ENCODE results near the gene RGSL1. TPM values are rescaled to one million over a fixed set of nuclear protein-coding genes. Genes with fewer than 3 reads are reported as not detected.
"Not testable (repeated sequence)": the region's sequence is repeated elsewhere in the genome, so short reads cannot be mapped to it uniquely, and the experiment has no call there.

Gene RGSL1
- total RNA-seq, 1 experiment from 2014 or later: not detected

- CTCF ChIA-PET: no interaction called here
- intact Hi-C loops (cut with micrococcal nuclease; ENCODE audit: unreplicated experiment): no loop called here
- Histone ChIP-seq H3K27ac (ENCODE audit: low read depth, low read length, poor library complexity, severe bottlenecking) (no peak overlapping the region), H3K4me3 (ENCODE audit: low read depth, low read length, poor library complexity, severe bottlenecking) (no peak overlapping the region), H3K4me1 (ENCODE audit: insufficient read depth, low read length, poor library complexity, severe bottlenecking) (no peaks in the 10 kb centered on the region), H3K36me3 (ENCODE audit: insufficient read depth, low read length, poor library complexity, severe bottlenecking) (no peaks in the 10 kb centered on the region), H3K27me3 (replicated peaks; ENCODE audit: insufficient read depth, low read depth, low read length, poor library complexity) (peaks cover 36% of the 10 kb centered on the region), H3K9me3 (ENCODE audit: low read depth, low read length, poor library complexity, severe bottlenecking) (no peaks in the 10 kb centered on the region)
- DNase-seq (ENCODE audit: low spot score): no peak
- TF ChIP-seq CTCF (conservative IDR thresholded peaks at IDR 0.05; ENCODE audit: low read depth, low read length) (no peak), EZH2 (IDR thresholded peaks at IDR 0.05; ENCODE audit: borderline replicate concordance, low read depth, low read length, poor library complexity, severe bottlenecking) (no peak)
- POLR2A ChIA-PET (ENCODE audit: low non-redundant PET): no interaction called here
- BruUV-seq (replicated peaks): no TSS peak
Measured at GRCh38 chr1:182527680-182528079, 77.7 kb downstream of the RGSL1 start.

- intact Hi-C loops (cut with micrococcal nuclease; ENCODE audit: unreplicated experiment); H3K36me3 ChIP-seq (ENCODE audit: insufficient read depth, low read length, poor library complexity, severe bottlenecking); POLR2A ChIA-PET (ENCODE audit: low non-redundant PET); H3K4me3 ChIP-seq (ENCODE audit: low read depth, low read length, poor library complexity, severe bottlenecking); DNase-seq (ENCODE audit: low spot score); H3K9me3 ChIP-seq (ENCODE audit: low read depth, low read length, poor library complexity, severe bottlenecking); BruUV-seq (replicated peaks); H3K4me1 ChIP-seq (ENCODE audit: insufficient read depth, low read length, poor library complexity, severe bottlenecking); H3K27ac ChIP-seq (ENCODE audit: low read depth, low read length, poor library complexity, severe bottlenecking): not testable (repeated sequence)
- peaks cover 38% of the 10 kb centered on the region for H3K27me3 ChIP-seq (replicated peaks; ENCODE audit: insufficient read depth, low read depth, low read length, poor library complexity)
- CTCF ChIA-PET: interaction anchor here (0.5 kb wide), 1 partner anchor 15 kb away, joined by 8 read pairs; no protein-coding TSS in a partner anchor
Measured at GRCh38 chr1:182528206-182528605, 78.3 kb downstream of the RGSL1 start.

GRCh38 chr1:182533896-182534295 lies 84.0 kb downstream of the RGSL1 start:
- H3K36me3 ChIP-seq (ENCODE audit: insufficient read depth, low read length, poor library complexity, severe bottlenecking): no peaks in the 10 kb centered on the region

More at GRCh38 chr1:182533896-182534295, 84.0 kb downstream of the RGSL1 start:
- intact Hi-C loops (cut with micrococcal nuclease; ENCODE audit: unreplicated experiment): no loop called here
- Histone ChIP-seq H3K4me1 (ENCODE audit: insufficient read depth, low read length, poor library complexity, severe bottlenecking) (no peaks in the 10 kb centered on the region), H3K27me3 (replicated peaks; ENCODE audit: insufficient read depth, low read depth, low read length, poor library complexity) (peaks cover 57% of the 10 kb centered on the region), H3K27ac (ENCODE audit: low read depth, low read length, poor library complexity, severe bottlenecking) (no peak overlapping the region), H3K9me3 (ENCODE audit: low read depth, low read length, poor library complexity, severe bottlenecking) (no peaks in the 10 kb centered on the region), H3K4me3 (ENCODE audit: low read depth, low read length, poor library complexity, severe bottlenecking) (no peak overlapping the region)
- BruUV-seq (replicated peaks): no TSS peak
- CTCF ChIA-PET: no interaction called here
- no peak for DNase-seq (ENCODE audit: low spot score)
- TF ChIP-seq EZH2 (IDR thresholded peaks at IDR 0.05; ENCODE audit: borderline replicate concordance, low read depth, low read length, poor library complexity, severe bottlenecking) (no peak), CTCF (conservative IDR thresholded peaks at IDR 0.05; ENCODE audit: low read depth, low read length) (no peak)
- POLR2A ChIA-PET (ENCODE audit: low non-redundant PET): no interaction called here
